Trophoblast cell (in vitro differentiated cells and primary cell): ENCODE measurements around the gene SLC22A17.

Source experiments
- DNase-seq, 2 donors: peaks; one replicate each; pipeline ENCODE4 v3.0.0-alpha.2; 2016
- H2AFZ ChIP-seq: 2 replicates; pipeline ENCODE4 v1.6.1; 2013; ENCODE audit warnings: low read length, moderate library complexity, mild to moderate bottlenecking; ENCODE audit not compliant: insufficient read depth, poor library complexity
- H2AK5ac ChIP-seq: 2 replicates; pipeline ENCODE4 v1.6.1; 2013; ENCODE audit warnings: mild to moderate bottlenecking, low read length
- H2BK120ac ChIP-seq: 2 replicates; pipeline ENCODE4 v1.6.1; 2013; ENCODE audit warnings: low read length, mild to moderate bottlenecking, moderate library complexity; ENCODE audit not compliant: insufficient read depth, poor library complexity
- H2BK12ac ChIP-seq: 2 replicates; pipeline ENCODE4 v1.6.1; 2013; ENCODE audit warnings: mild to moderate bottlenecking, low read length, moderate library complexity
- H2BK5ac ChIP-seq: 2 replicates; pipeline ENCODE4 v1.6.1; 2013; ENCODE audit warnings: low read length, low read depth, moderate library complexity, mild to moderate bottlenecking; ENCODE audit not compliant: poor library complexity
- H3K14ac ChIP-seq: 2 replicates; pipeline ENCODE4 v1.6.1; 2013; ENCODE audit warnings: mild to moderate bottlenecking, low read length
- H3K18ac ChIP-seq: 2 replicates; pipeline ENCODE4 v1.6.1; 2013; ENCODE audit warnings: mild to moderate bottlenecking, low read length
- H3K23ac ChIP-seq: 2 replicates; pipeline ENCODE4 v1.6.1; 2013; ENCODE audit warnings: low read length
- H3K27ac ChIP-seq: 2 replicates; pipeline ENCODE4 v1.5.1; 2013; ENCODE audit warnings: low read depth, mild to moderate bottlenecking, inconsistent platforms, low read length, moderate library complexity
- H3K27me3 ChIP-seq: 2 replicates; pipeline ENCODE4 v1.6.1; 2013; ENCODE audit warnings: inconsistent platforms, mild to moderate bottlenecking, low read length, moderate library complexity; ENCODE audit not compliant: insufficient read depth
- H3K36me3 ChIP-seq, 2 experiments: 1 replicate in 1 of 2; 2 replicates in 1 of 2; pipeline ENCODE4 v1.6.1; 2013; ENCODE audit warnings: low read length in 2 of 2, mild to moderate bottlenecking in 2 of 2, moderate library complexity in 1 of 2; ENCODE audit not compliant: insufficient read depth in 2 of 2, control insufficient read depth in 1 of 2
- H3K4ac ChIP-seq: 2 replicates; pipeline ENCODE4 v1.6.1; 2013; ENCODE audit warnings: low read depth, mild to moderate bottlenecking, low read length, moderate library complexity
- H3K4me1 ChIP-seq, 2 experiments: 1 replicate in 1 of 2; 2 replicates in 1 of 2; pipeline ENCODE4 v1.6.1; 2013; ENCODE audit warnings: low read length in 2 of 2, mild to moderate bottlenecking in 2 of 2, moderate library complexity in 1 of 2; ENCODE audit not compliant: insufficient read depth in 2 of 2, control insufficient read depth in 1 of 2
- H3K4me2 ChIP-seq: 2 replicates; pipeline ENCODE4 v1.6.1; 2013; ENCODE audit warnings: inconsistent platforms, mild to moderate bottlenecking, low read length, moderate library complexity
- H3K4me3 ChIP-seq: 2 replicates; pipeline ENCODE4 v1.5.1; 2013; ENCODE audit warnings: mild to moderate bottlenecking, low read depth, low read length, inconsistent platforms
- H3K79me1 ChIP-seq: one replicate; pipeline ENCODE4 v1.6.1; 2013; ENCODE audit warnings: low read length
- H3K79me2 ChIP-seq: 2 replicates; pipeline ENCODE4 v1.6.1; 2013; ENCODE audit warnings: low read length, mild to moderate bottlenecking; ENCODE audit not compliant: control insufficient read depth, insufficient read depth, poor library complexity
- H3K9ac ChIP-seq: 2 replicates; pipeline ENCODE4 v1.6.1; 2013; ENCODE audit warnings: mild to moderate bottlenecking, low read length
- H3K9me3 ChIP-seq: 2 replicates; pipeline ENCODE4 v1.6.1; 2013; ENCODE audit warnings: low read depth, mild to moderate bottlenecking, control low read depth, inconsistent platforms, low read length; ENCODE audit not compliant: insufficient read depth
- H4K12ac ChIP-seq: 2 replicates; pipeline ENCODE4 v1.6.1; 2013; ENCODE audit warnings: low read depth, mild to moderate bottlenecking, low read length, moderate library complexity
- H4K8ac ChIP-seq: 2 replicates; pipeline ENCODE4 v1.6.1; 2013; ENCODE audit warnings: low read depth, mild to moderate bottlenecking, low read length, moderate library complexity
- H4K91ac ChIP-seq: one replicate; pipeline ENCODE4 v1.6.1; 2013; ENCODE audit warnings: low read depth, mild to moderate bottlenecking, low read length, moderate library complexity
- WGBS: extraction: QIAGEN DNeasy Blood & Tissue Kit; methylation state at CpG from one replicate; pipeline ENCODE4 v1.1.7; 2013; ENCODE audit warnings: missing lambda C conversion rate; ENCODE audit not compliant: insufficient read length, insufficient coverage; ENCODE audit errors: extremely low coverage; 5-methylcytosine and 5-hydroxymethylcytosine counted together

Gene SLC22A17

GRCh38 chr14:23358042-23358441, 5.4 kb upstream of the SLC22A17 start:
- Histone ChIP-seq H3K4ac (no peak overlapping the region), H3K4me1 (peaks cover 2 to 8% of the 10 kb centered on the region in 2 experiments), H2BK5ac (no peak overlapping the region), H4K12ac (no peak overlapping the region), H3K4me3 (no peak overlapping the region), H3K27ac (no peak overlapping the region), H3K27me3 (no peaks in the 10 kb centered on the region), H3K79me1 (no peaks in the 10 kb centered on the region), H3K9ac (no peak overlapping the region), H3K18ac (no peak overlapping the region), H2AFZ (no peak overlapping the region), H4K91ac (no peak overlapping the region), H2BK12ac (no peak overlapping the region), H3K36me3 (peaks cover 35 to 43% of the 10 kb centered on the region in 2 experiments), H3K4me2 (no peak overlapping the region), H3K9me3 (no peaks in the 10 kb centered on the region), H2BK120ac (no peak overlapping the region), H4K8ac (no peak overlapping the region), H2AK5ac (no peak overlapping the region), H3K14ac (no peak overlapping the region), H3K79me2 (no peaks in the 10 kb centered on the region), H3K23ac (no peak overlapping the region)
- WGBS: no CpG with 5 or more reads among the region's 3 CpGs
- DNase-seq: no peak

GRCh38 chr14:23357261-23357660, 4.6 kb upstream of the SLC22A17 start:
- no peak overlapping the region for H2AFZ ChIP-seq
- no peak overlapping the region for H2BK5ac ChIP-seq
- peaks cover 2 to 10% of the 10 kb centered on the region in 2 experiments for H3K4me1 ChIP-seq
- no peak for DNase-seq
- no peak overlapping the region for H3K4ac ChIP-seq
- no peaks in the 10 kb centered on the region for H3K9me3 ChIP-seq
- H2BK120ac ChIP-seq: no peak overlapping the region
- H3K14ac ChIP-seq: no peak overlapping the region
- H3K79me1 ChIP-seq: peaks cover 4% of the 10 kb centered on the region
- H3K9ac ChIP-seq: no peak overlapping the region
- no peak overlapping the region for H4K91ac ChIP-seq
- no peak overlapping the region for H3K4me2 ChIP-seq
- no peak overlapping the region for H3K27ac ChIP-seq
- no peak overlapping the region for H3K23ac ChIP-seq
- H3K36me3 ChIP-seq: peaks cover 35 to 43% of the 10 kb centered on the region in 2 experiments
- no CpG with 5 or more reads among the region's 8 CpGs for WGBS
- no peak overlapping the region for H2BK12ac ChIP-seq
- H3K18ac ChIP-seq: no peak overlapping the region
- no peaks in the 10 kb centered on the region for H3K27me3 ChIP-seq
- H4K12ac ChIP-seq: no peak overlapping the region
- H3K79me2 ChIP-seq: no peaks in the 10 kb centered on the region
- H2AK5ac ChIP-seq: no peak overlapping the region
- no peak overlapping the region for H3K4me3 ChIP-seq
- H4K8ac ChIP-seq: no peak overlapping the region

DNA sequence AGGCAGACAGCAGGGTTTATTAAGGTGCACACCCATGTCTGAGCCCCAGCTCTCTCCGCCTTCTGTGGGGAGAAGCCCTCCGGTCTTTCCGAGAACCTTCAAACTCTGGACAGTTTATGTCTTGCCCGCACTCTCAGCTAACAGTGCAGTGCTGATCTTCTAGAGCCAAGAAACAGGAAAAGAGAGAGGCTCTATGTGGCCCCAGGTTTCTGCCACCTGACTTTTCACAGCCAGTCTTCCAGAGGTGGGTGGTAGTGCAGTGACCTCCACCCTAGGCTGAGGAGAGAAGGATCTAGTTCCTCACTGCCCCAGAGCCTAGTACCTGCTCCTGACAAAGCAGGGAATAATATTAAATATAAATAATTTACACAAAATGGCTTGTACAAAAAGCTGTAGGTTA, 4.0 kb upstream of the SLC22A17 start:
- Histone ChIP-seq H3K79me2 (no peaks in the 10 kb centered on the region), H3K27ac (no peak overlapping the region), H3K14ac (no peak overlapping the region), H3K27me3 (no peaks in the 10 kb centered on the region), H3K79me1 (peaks cover 5% of the 10 kb centered on the region), H2AFZ (no peak overlapping the region), H4K12ac (no peak overlapping the region), H3K4ac (no peak overlapping the region), H4K8ac (no peak overlapping the region), H3K23ac (no peak overlapping the region), H3K4me3 (no peak overlapping the region), H2BK120ac (no peak overlapping the region), H2AK5ac (no peak overlapping the region), H3K4me1 (peaks cover 6 to 15% of the 10 kb centered on the region in 2 experiments), H3K36me3 (peaks cover 35 to 43% of the 10 kb centered on the region in 2 experiments), H3K4me2 (no peak overlapping the region), H2BK5ac (no peak overlapping the region), H2BK12ac (no peak overlapping the region), H3K9ac (no peak overlapping the region), H4K91ac (no peak overlapping the region), H3K9me3 (no peaks in the 10 kb centered on the region), H3K18ac (no peak overlapping the region)
- WGBS: no CpG with 5 or more reads among the region's 4 CpGs
- DNase-seq: no peak

DNA sequence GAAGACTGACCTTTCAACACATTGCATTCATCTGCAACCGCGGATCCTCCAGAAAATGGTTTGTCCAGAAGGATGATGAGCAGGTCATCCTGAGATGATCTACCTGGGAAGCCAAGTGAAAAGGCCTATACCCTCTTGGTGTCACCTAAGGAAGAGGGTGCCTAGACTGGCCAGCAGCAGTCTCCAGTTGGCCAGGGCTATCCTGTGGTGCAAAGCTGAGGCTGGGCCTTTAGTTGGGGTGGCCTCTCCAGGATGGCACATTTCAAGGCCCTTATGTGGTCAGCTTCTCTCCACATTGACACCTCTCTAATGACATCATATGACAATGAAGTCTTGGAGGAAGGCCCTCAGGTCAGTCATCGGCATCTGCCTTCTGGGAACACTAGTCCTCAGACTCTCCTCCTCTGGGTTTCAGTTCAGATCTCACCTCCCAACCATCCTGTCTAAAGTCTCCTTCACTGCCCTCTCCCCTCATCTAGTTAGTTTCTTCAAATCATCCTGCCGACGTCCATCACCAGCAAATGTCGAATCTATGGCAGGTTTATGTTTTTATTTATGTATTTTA, 3.3 kb upstream of the SLC22A17 start:
- Histone ChIP-seq H3K14ac (no peak overlapping the region), H3K9me3 (no peaks in the 10 kb centered on the region), H4K91ac (no peak overlapping the region), H3K4me2 (no peak overlapping the region), H4K12ac (no peak overlapping the region), H2BK12ac (no peak overlapping the region), H2AFZ (no peak overlapping the region), H3K4me1 (peaks cover 6 to 15% of the 10 kb centered on the region in 2 experiments), H3K36me3 (peaks cover 35 to 43% of the 10 kb centered on the region in 2 experiments), H3K4me3 (no peak overlapping the region), H3K9ac (no peak overlapping the region), H3K27me3 (peaks cover 2% of the 10 kb centered on the region), H2BK120ac (no peak overlapping the region), H3K27ac (no peak overlapping the region), H3K18ac (no peak overlapping the region), H3K79me2 (no peaks in the 10 kb centered on the region), H3K4ac (no peak overlapping the region), H3K79me1 (peaks cover 5% of the 10 kb centered on the region), H2BK5ac (no peak overlapping the region), H2AK5ac (no peak overlapping the region), H4K8ac (no peak overlapping the region), H3K23ac (no peak overlapping the region)
- DNase-seq: no peak
- WGBS: no CpG with 5 or more reads among the region's 6 CpGs
